A375 (cell line): ENCODE results near the gene ALG10B. TPM values are rescaled to one million over a fixed set of nuclear protein-coding genes. Genes with fewer than 3 reads are reported as not detected.

Source experiments
- small RNA-seq: library from RNA; depleted of rRNA; stranded (forward); fragments of <200 nt; gene quantifications from one replicate; pipeline ENCODE3, GENCODE V24; 2014
- total RNA-seq: library from RNA; depleted of rRNA; stranded (reverse); fragments of >200 nt; shearing (Covaris generic); gene quantifications from 2 replicates; pipeline ENCODE4 v1.2.3, GENCODE V29; 2014; rRNA removed

ALG10B gene
- 10.6 and 11.4 TPM in 2 replicates for total RNA-seq

GRCh38 chr12:38316391-38317129, at the start of gene ALG10B:
TSS of gene ALG10B (plus strand) at chr12:38316774. CDS start at chr12:38316894, 120 bp downstream.

Small RNA genes within 50 kb of the gene (small RNA-seq; reads per million reads assigned to genes)
- not detected for gene RF00019
